ENCODE results near the gene APCDD1L. TPM values are rescaled to one million over a fixed set of nuclear protein-coding genes. Genes with fewer than 3 reads are reported as not detected.

Gene APCDD1L
- polyA plus RNA-seq, 1 of the 3 experiments (the other 2 are of a cell fraction), result 0.99 TPM

DNA sequence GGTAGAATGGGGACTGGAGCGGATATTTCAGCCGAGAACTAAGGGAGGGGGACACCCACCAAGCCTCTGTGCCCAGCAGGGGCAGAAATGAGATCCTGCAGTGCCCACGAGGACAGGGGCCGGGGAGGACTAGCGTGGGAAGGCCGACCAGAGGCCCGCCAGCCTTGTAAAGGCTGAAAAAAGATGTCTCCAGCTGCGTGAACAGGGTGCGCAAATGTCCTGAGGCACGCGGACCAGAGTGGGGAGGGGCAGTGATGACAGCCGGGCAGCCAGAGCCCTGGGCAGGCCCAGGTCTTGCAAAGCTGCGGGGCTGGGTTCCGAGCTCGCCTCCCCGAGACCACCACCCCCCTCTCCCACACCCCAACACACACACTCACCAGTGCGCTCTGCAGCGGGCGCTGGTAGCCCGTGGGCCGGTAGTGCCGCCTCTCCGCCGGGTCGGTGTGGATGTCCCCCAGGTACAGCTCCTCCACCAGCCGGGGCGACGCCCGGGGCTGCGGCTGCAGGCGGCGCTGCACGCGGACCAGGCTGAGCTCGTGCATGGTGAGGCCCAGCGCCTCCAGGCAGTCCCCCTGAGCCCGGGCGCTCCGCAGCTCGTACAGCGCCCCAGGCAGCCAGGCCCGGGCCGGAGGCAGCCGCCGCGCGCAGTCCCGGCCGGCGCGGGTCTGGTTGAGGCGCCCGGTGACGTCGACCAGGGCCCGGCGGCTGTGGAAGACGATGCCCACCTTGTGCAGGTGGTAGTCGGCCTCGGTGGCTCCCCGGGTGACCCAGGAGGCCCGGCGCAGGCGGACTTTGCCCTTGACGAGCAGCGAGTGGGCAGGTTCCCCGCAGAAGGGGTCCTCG lies 48.2 kb downstream of the APCDD1L start:
- Histone ChIP-seq H3K4me1 (ENCODE audit: control insufficient read depth in 1 of 2, insufficient read depth in 2 of 2, low read depth in 1 of 2, low read length in 1 of 2) (peaks cover 4 to 39% of the 10 kb centered on the region in 2 experiments; a peak in 3 of 4 replicates), H4K20me1 (ENCODE audit: insufficient read depth) (no peaks in the 10 kb centered on the region), H3K36me3 (replicated peaks in 1 of 2; ENCODE audit: control insufficient read depth in 1 of 2, insufficient read depth in 2 of 2, low read length in 1 of 2) (no peaks in the 10 kb centered on the region), H3F3A (replicated peaks; ENCODE audit: insufficient read depth) (peaks cover 11% of the 10 kb centered on the region), H3K9me2 (no peaks in the 10 kb centered on the region), H3K9ac (no peak overlapping the region), H3K27me3 (ENCODE audit: insufficient read depth) (no peaks in the 10 kb centered on the region), H3K79me2 (ENCODE audit: insufficient read depth) (no peaks in the 10 kb centered on the region), H2AFZ (ENCODE audit: low read depth) (no peak overlapping the region), H3K9me3 (no peaks in the 10 kb centered on the region), H3K4me3 (ENCODE audit: low read depth in 2 of 2, low read length in 1 of 2) (no peak overlapping the region), H3K27ac (ENCODE audit: low read depth in 2 of 2, low read length in 1 of 2) (no peak overlapping the region), H3K4me2 (no peak overlapping the region)
- TF ChIP-seq RFX5 (IDR thresholded peaks at IDR 0.05; ENCODE audit: low read length) (no peak), CHD2 (IDR thresholded peaks at IDR 0.05; ENCODE audit: low read length, partially characterized antibody) (no peak), RCOR1 (IDR thresholded peaks at IDR 0.05; ENCODE audit: low read length) (no peak)
- peak; percentile 36 for DNase-seq
- ChIA-PET CTCF (interaction anchor here (2.7 kb wide), 1 partner anchor 19 kb away, joined by 7 read pairs; no protein-coding TSS in a partner anchor), POLR2A (interaction anchor here (0.8 kb wide), 1 partner anchor 10 kb away, joined by 3 read pairs; no protein-coding TSS in a partner anchor)
- WGBS (ENCODE audit: low lambda C conversion rate), result 93% methylated on average over 39 of the region's 68 CpGs

DNA sequence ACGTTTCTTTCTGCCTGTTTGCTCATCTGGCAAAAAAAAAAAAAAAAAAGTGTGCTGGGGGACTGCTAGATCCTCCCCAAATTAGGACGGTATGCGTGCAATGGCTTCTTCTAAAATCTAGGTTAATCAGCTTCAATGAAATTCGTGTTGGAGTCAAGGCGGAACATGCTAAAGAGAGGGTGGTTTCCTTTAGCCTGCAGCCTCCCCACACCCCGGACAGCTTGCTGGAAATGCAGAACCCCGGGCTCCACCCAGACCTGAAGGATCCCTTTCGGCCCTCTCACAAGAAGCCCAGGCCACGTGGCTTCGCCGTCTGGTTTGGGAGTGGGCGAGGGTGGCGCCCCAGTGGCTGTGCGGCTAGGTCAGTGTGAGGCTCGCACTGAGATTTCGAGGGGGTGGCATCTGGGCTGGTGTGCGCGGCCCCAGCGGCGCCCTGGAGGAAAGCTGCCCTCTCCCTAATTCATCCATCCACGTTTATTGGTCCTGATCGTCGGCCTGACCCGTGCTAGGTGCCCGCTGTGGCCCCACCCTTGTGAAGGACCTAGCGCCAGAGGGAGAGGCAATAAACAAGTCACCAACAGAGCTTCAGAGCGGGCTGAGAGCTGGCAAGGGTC lies 49.0 kb downstream of the APCDD1L start:
- CTCF ChIA-PET, result no interaction called here
- no peak overlapping the region for H3K4me3 ChIP-seq (ENCODE audit: low read depth in 2 of 2, low read length in 1 of 2)
- H3K36me3 ChIP-seq (replicated peaks in 1 of 2; ENCODE audit: control insufficient read depth in 1 of 2, insufficient read depth in 2 of 2, low read length in 1 of 2), result no peaks in the 10 kb centered on the region
- H3K79me2 ChIP-seq (ENCODE audit: insufficient read depth), result no peaks in the 10 kb centered on the region
- no peaks in the 10 kb centered on the region for H3K27me3 ChIP-seq (ENCODE audit: insufficient read depth)
- H3K9me3 ChIP-seq, result no peaks in the 10 kb centered on the region
- no peak overlapping the region for H3K27ac ChIP-seq (ENCODE audit: low read depth in 2 of 2, low read length in 1 of 2)
- peaks cover 9% of the 10 kb centered on the region for H3F3A ChIP-seq (replicated peaks; ENCODE audit: insufficient read depth)
- no peak overlapping the region for H3K9ac ChIP-seq
- no peaks in the 10 kb centered on the region for H3K9me2 ChIP-seq
- TF ChIP-seq FOSL2 (IDR thresholded peaks at IDR 0.05; ENCODE audit: borderline replicate concordance, low read depth), result no peak
- no peak for DNase-seq
- no peaks in the 10 kb centered on the region for H4K20me1 ChIP-seq (ENCODE audit: insufficient read depth)
- no peak overlapping the region for H3K4me2 ChIP-seq
- 93% methylated on average over 20 of the region's 27 CpGs for WGBS (ENCODE audit: low lambda C conversion rate)
- POLR2A ChIA-PET, result interaction anchor here (0.8 kb wide), 1 partner anchor 9 kb away, joined by 3 read pairs; no protein-coding TSS in a partner anchor
- no peak overlapping the region for H2AFZ ChIP-seq (ENCODE audit: low read depth)
- H3K4me1 ChIP-seq (ENCODE audit: control insufficient read depth in 1 of 2, insufficient read depth in 2 of 2, low read depth in 1 of 2, low read length in 1 of 2), result peaks cover 0 to 31% of the 10 kb centered on the region in 2 experiments; a peak in 2 of 4 replicates

DNA sequence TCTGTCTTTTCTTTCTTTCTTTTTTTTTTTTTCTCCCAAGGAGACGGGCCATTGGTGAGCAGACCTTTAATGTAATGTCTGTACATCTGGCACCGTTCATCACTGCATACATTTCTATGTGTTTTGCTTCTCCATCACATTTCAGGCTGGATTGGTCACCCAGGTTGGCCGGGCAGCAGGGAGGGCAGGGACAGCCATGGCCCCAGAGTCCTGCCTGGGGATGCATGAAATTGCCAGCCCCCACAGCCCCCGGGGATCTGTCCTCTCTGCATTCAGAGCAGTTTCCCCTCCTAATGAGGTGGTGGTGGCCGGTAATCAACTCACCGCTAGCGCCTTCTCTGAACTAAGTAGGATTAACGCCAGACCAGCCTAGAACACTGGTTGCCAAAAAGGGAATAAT lies 50.4 kb downstream of the APCDD1L start:
- POLR2A ChIA-PET, result no interaction called here
- CTCF ChIA-PET, result no interaction called here

More for the DNA sequence above, 50.4 kb downstream of the APCDD1L start:
- Histone ChIP-seq H3F3A (replicated peaks; ENCODE audit: insufficient read depth) (peaks cover 5% of the 10 kb centered on the region), H3K36me3 (replicated peaks in 1 of 2; ENCODE audit: control insufficient read depth in 1 of 2, insufficient read depth in 2 of 2, low read length in 1 of 2) (no peaks in the 10 kb centered on the region), H2AFZ (ENCODE audit: low read depth) (no peak overlapping the region), H3K9me3 (no peaks in the 10 kb centered on the region), H3K4me1 (ENCODE audit: control insufficient read depth in 1 of 2, insufficient read depth in 2 of 2, low read depth in 1 of 2, low read length in 1 of 2) (peaks cover 0 to 22% of the 10 kb centered on the region in 2 experiments; a peak in 2 of 4 replicates), H3K4me3 (ENCODE audit: low read depth in 2 of 2, low read length in 1 of 2) (no peak overlapping the region), H3K27me3 (ENCODE audit: insufficient read depth) (no peaks in the 10 kb centered on the region), H4K20me1 (ENCODE audit: insufficient read depth) (no peaks in the 10 kb centered on the region), H3K9ac (no peak overlapping the region), H3K4me2 (no peak overlapping the region), H3K79me2 (ENCODE audit: insufficient read depth) (no peaks in the 10 kb centered on the region), H3K27ac (ENCODE audit: low read depth in 2 of 2, low read length in 1 of 2) (no peak overlapping the region), H3K9me2 (no peaks in the 10 kb centered on the region)
- no peak for DNase-seq
- TF ChIP-seq FOXJ3 (CRISPR knock-in tag; IDR thresholded peaks at IDR 0.05), result no peak
- whole genome bisulfite sequencing (ENCODE audit: low lambda C conversion rate), result 87% methylated on average over 8 of the region's 8 CpGs
